ENCODE data around the gene SFXN5. TPM values are rescaled to one million over a fixed set of nuclear protein-coding genes. Genes with fewer than 3 reads are reported as not detected.

Gene SFXN5
- total RNA-seq, 4 donors from 2014 or later = 8.4 to 18.3 (median 15.3) TPM

DNA sequence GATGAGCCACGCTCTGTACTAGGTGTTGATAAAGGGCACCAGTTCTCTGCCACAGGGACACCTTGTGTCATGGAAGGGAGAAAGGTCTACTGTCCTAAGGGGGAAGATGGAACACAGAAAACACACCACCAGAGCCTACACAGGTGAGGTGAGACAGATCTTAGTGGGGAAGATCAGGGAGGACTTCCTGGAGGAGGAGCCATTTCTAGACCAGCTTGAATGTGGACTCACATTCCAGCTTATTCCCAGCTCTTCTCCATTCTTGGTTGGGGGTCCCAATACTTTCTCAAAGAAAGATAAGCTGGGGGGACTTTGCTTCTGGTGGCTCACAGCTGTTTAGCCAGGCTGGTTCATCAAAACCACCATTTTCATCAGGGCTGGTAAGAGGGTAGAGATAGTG, 118.0 kb downstream of the SFXN5 start:
- WGBS, 2 donors = 95 to 100% methylated on average over 1 of the region's 1 CpG
- intact Hi-C loops (cut with DNase I; ENCODE audit: low total_unique reads) = no loop called here
- TF ChIP-seq, protein P1, sequence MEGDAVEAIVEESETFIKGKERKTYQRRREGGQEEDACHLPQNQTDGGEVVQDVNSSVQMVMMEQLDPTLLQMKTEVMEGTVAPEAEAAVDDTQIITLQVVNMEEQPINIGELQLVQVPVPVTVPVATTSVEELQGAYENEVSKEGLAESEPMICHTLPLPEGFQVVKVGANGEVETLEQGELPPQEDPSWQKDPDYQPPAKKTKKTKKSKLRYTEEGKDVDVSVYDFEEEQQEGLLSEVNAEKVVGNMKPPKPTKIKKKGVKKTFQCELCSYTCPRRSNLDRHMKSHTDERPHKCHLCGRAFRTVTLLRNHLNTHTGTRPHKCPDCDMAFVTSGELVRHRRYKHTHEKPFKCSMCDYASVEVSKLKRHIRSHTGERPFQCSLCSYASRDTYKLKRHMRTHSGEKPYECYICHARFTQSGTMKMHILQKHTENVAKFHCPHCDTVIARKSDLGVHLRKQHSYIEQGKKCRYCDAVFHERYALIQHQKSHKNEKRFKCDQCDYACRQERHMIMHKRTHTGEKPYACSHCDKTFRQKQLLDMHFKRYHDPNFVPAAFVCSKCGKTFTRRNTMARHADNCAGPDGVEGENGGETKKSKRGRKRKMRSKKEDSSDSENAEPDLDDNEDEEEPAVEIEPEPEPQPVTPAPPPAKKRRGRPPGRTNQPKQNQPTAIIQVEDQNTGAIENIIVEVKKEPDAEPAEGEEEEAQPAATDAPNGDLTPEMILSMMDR (IDR thresholded peaks at IDR 0.05) = no peak
- no peak for TF ChIP-seq POLR2A (IDR thresholded peaks at IDR 0.05)
- no peak for DNase-seq (ENCODE audit: low spot score in 2 of 2)
- H3K4me3 ChIP-seq (ENCODE audit: low read depth, poor library complexity, severe bottlenecking) = no peak overlapping the region

DNA sequence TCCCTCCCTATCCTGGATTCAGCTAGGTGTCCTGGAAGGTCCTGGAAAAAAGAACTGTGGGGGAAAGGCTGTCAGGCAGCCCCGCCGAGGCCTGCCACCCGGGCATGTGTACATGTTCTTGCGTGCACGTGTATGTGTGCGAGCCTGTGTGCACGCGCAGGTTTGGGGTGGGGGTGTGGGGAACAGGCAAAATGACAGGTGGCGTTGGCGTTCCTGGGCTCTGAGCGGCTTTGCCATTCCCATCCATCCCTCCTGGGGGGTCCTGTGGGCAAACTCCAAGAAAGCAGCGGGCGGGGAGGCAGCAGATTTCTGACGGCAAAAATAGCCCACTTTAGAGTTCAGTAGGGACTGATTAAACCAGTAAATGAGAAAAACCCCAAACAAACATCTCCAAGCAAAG, 118.6 kb downstream of the SFXN5 start:
- intact Hi-C loops (cut with DNase I; ENCODE audit: low total_unique reads) = no loop called here
- no peak for DNase-seq (ENCODE audit: low spot score in 2 of 2)
- WGBS, 2 donors = 79 to 89% methylated on average over 14 of the region's 14 CpGs
- no peak overlapping the region for H3K4me3 ChIP-seq (ENCODE audit: low read depth, poor library complexity, severe bottlenecking)
- no peak for TF ChIP-seq POLR2A (IDR thresholded peaks at IDR 0.05)
- TF ChIP-seq, protein P1 (IDR thresholded peaks at IDR 0.05) = no peak

DNA sequence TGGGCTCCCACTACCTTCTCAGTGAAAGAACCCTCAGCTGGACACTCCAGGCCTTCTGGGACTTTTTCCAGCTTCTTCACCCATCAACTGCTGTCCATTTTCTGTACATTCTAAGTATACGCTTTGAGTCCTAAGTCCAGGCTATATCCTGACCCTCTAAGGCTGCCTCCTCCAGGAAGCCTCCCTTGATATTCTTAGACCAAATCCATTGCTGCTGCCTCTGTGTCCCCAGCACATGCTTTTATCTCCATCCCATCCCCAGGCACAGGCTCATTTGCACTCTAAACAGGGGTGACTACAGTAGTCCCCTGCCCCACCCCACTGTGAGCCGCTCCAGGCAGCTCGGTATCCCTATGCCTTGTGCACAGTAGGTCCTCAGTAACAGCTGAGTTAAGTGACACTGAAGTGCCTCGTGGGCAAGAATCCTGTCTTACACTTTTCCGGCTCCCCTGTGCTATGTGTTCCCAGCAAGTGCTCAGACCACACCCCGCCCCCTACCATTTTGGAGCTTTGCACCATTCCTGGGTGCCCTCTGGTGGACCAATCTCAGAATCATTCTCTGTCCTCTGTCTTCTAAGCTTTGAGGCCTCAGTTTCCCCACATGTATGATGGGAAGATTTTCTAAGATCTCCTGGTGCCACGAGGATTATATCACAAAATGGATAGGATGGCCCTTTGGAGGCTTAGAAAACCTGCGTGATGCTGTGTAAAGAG, 119.2 kb downstream of the SFXN5 start:
- no peak for DNase-seq (ENCODE audit: low spot score in 2 of 2)
- intact Hi-C loops (cut with DNase I; ENCODE audit: low total_unique reads) = no loop called here
- no peak for TF ChIP-seq POLR2A (IDR thresholded peaks at IDR 0.05)
- TF ChIP-seq, protein P1 (IDR thresholded peaks at IDR 0.05) = no peak
- H3K4me3 ChIP-seq (ENCODE audit: low read depth, poor library complexity, severe bottlenecking) = no peak overlapping the region
- WGBS, 2 donors = 88 to 93% methylated on average over 8 of the region's 8 CpGs

DNA sequence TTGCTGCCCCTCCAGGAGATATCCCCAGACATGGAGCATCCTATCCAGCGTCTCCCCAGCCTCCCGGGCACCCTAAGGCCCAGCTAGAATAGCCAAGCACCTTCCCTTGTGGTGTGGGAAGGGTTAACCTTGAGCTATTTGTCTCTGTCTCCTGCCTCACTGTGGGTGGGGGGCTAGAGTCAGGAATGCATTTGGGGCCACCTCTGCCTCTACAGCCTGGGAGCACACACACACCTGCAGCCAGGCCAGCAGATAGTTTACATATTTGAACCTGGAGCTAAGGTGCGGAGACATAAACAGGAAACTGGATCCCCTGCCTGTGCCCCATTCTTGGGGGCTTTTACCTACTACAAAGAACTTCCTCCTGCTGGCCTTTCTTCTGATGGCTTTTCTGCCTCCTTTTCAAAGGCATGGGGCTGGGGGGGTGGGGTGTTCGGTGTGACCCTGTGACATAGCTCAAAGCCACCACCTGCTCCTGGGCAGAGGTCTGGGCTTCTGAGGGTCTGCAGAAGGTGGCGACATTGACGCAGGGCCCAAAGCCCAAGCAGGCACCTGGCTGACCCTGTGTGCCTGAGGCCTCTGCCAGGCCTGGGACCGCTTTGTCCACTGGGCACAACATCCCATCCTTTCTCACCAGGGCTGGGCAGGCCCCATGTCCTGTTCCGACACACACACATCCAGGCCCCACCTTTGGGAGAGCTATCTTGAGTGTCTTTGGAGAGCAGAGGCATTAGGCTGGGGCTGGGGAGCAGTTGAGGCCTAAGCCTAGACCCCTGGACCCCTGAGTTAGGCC, 120.0 kb downstream of the SFXN5 start:
- TF ChIP-seq POLR2A (IDR thresholded peaks at IDR 0.05) = no peak
- TF ChIP-seq, protein P1 (IDR thresholded peaks at IDR 0.05) = no peak
- no peak overlapping the region for H3K4me3 ChIP-seq (ENCODE audit: low read depth, poor library complexity, severe bottlenecking)
- intact Hi-C loops (cut with DNase I; ENCODE audit: low total_unique reads) = no loop called here

DNA sequence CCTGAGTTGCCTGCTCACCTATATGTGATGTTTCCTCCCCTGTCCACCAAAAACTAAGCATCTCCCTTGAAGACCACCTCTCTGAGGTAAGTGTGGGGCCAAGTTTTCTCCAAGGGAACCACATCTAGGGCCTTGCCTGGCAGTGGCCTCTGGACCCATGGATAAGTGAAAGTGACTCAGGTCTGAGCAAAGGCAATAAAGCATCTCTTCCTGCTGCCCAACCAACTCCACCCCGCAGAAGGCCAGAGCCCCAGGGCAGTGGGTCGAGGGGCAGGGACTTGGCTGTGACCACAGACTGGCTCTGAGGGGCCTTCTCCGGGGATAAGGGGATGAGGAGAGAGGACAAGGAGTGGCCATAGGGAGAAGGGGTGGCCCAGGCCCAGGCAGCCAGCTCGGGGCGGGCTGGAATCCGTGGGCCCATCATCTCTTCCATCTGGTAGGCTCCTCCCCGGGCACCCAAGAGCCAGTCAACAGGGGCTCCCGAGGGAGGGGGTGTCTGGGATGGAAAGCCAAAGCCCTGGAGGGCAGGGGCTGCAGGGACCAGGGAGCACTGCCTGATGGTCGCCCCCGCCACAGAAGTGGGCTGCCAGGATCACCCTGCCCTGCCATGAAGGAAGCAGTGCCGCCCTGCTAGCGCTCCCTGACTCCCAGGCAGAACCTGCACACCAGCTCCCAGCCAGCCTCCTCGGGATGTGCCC, 120.8 kb downstream of the SFXN5 start:
- TF ChIP-seq POLR2A (IDR thresholded peaks at IDR 0.05) = no peak
- TF ChIP-seq, protein P1 (IDR thresholded peaks at IDR 0.05) = no peak
- 78 to 79% methylated on average over 13 of the region's 13 CpGs for WGBS, 2 donors
- intact Hi-C loops (cut with DNase I; ENCODE audit: low total_unique reads) = no loop called here

More for the DNA sequence above, 120.0 kb downstream of the SFXN5 start:
- DNase-seq (ENCODE audit: low spot score in 2 of 2) = no peak
- WGBS, 2 donors = 91 to 97% methylated on average over 6 to 8 of the region's 8 CpGs

More for the DNA sequence above, 120.8 kb downstream of the SFXN5 start:
- no peak for DNase-seq (ENCODE audit: low spot score in 2 of 2)
- no peak overlapping the region for H3K4me3 ChIP-seq (ENCODE audit: low read depth, poor library complexity, severe bottlenecking)
